HepG2 (cell line): ENCODE results near the gene CHN2. TPM values are rescaled to one million over a fixed set of nuclear protein-coding genes. Genes with fewer than 3 reads are reported as not detected.

Experiments used
- AGO2 ChIP-seq: fragments of 200-400 bp; formaldehyde crosslinking; optimal IDR thresholded peaks from 2 replicates; pipeline ENCODE3; 2017; ENCODE audit warnings: mild to moderate bottlenecking, low read depth, low read length, moderate library complexity
- ATM ChIP-seq: fragments of 450-650 bp; IDR thresholded peaks from 2 replicates; pipeline ENCODE4 v1.7.1; 2017; ENCODE audit warnings: mild to moderate bottlenecking, borderline replicate concordance
- FUBP1 ChIP-seq: sonication (generic); formaldehyde crosslinking; IDR thresholded peaks from 2 replicates; pipeline ENCODE4 v1.5.1; 2020; ENCODE audit warnings: missing genetic modification reagents, mild to moderate bottlenecking, borderline replicate concordance
- GLI4 ChIP-seq: sonication (generic); formaldehyde crosslinking; IDR thresholded peaks from 2 replicates; pipeline ENCODE4 v1.5.1; 2020; ENCODE audit warnings: missing genetic modification reagents, mild to moderate bottlenecking, moderate library complexity, borderline replicate concordance
- HCFC1 ChIP-seq: fragments of 150-350 bp; IDR thresholded peaks from 2 replicates; pipeline ENCODE4 v1.6.1; 2014; ENCODE audit warnings: low read depth, low read length
- HES4 ChIP-seq: sonication (generic); formaldehyde crosslinking; IDR thresholded peaks from 2 replicates; pipeline ENCODE4 v1.9.0; 2021; ENCODE audit warnings: mild to moderate bottlenecking, missing genetic modification reagents, borderline replicate concordance
- HNRNPUL1 ChIP-seq: fragments of 200-400 bp; formaldehyde crosslinking; IDR thresholded peaks from 2 replicates; pipeline ENCODE4 v1.6.1; 2017; ENCODE audit warnings: low read depth, mild to moderate bottlenecking, low read length, moderate library complexity
- MAF1 ChIP-seq: sonication (generic); formaldehyde crosslinking; IDR thresholded peaks from 2 replicates; pipeline ENCODE4 v1.5.0; 2020; ENCODE audit warnings: missing genetic modification reagents, borderline replicate concordance
- PHF21A ChIP-seq: sonication (generic); formaldehyde crosslinking; IDR thresholded peaks from 2 replicates; pipeline ENCODE4 v1.5.0; 2020; ENCODE audit warnings: mild to moderate bottlenecking, missing genetic modification reagents
- PHF5A ChIP-seq: IDR thresholded peaks from one replicate; pipeline ENCODE4 v1.6.1; 2018; ENCODE audit warnings: low read depth, missing genetic modification reagents; ENCODE audit not compliant: unreplicated experiment
- RCOR2 ChIP-seq: IDR thresholded peaks from 2 replicates; pipeline ENCODE4 v1.6.1; 2016; ENCODE audit warnings: missing biosample characterization, missing genetic modification reagents
- RFX1 ChIP-seq: fragments of 450-650 bp; IDR thresholded peaks from 2 replicates; pipeline ENCODE4 v1.6.1; 2017
- RFXAP ChIP-seq: sonication (generic); formaldehyde crosslinking; IDR thresholded peaks from 2 replicates; pipeline ENCODE4 v1.4.0; 2020; ENCODE audit warnings: missing genetic modification reagents, borderline replicate concordance
- SAP130 ChIP-seq: IDR thresholded peaks from 2 replicates; pipeline ENCODE4 v1.6.1; 2016; ENCODE audit warnings: low read depth
- SSRP1 ChIP-seq: IDR thresholded peaks from 2 replicates; pipeline ENCODE4 v1.6.1; 2016; ENCODE audit warnings: control low read depth
- TEF ChIP-seq: sonication (generic); formaldehyde crosslinking; IDR thresholded peaks from 2 replicates; pipeline ENCODE4 v1.5.0; 2020; ENCODE audit warnings: missing genetic modification reagents
- TOE1 ChIP-seq: sonication (generic); formaldehyde crosslinking; IDR thresholded peaks from 2 replicates; pipeline ENCODE4 v1.4.0; 2020; ENCODE audit warnings: mild to moderate bottlenecking, missing genetic modification reagents
- ZKSCAN8 ChIP-seq: IDR thresholded peaks from 2 replicates; pipeline ENCODE4 v1.6.1; 2016; ENCODE audit warnings: borderline replicate concordance, missing genetic modification reagents, missing compliant biosample characterization
- ZNF205 ChIP-seq: IDR thresholded peaks from 2 replicates; pipeline ENCODE4 v1.6.1; 2018; ENCODE audit warnings: missing biosample characterization, missing genetic modification reagents
- ZNF3 ChIP-seq: IDR thresholded peaks from 2 replicates; pipeline ENCODE4 v1.7.0; 2017; ENCODE audit warnings: inconsistent platforms
- ZNF430 ChIP-seq: sonication (generic); formaldehyde crosslinking; IDR thresholded peaks from 2 replicates; pipeline ENCODE4 v1.9.0; 2021; ENCODE audit warnings: mild to moderate bottlenecking, missing genetic modification reagents
- ZNF883 ChIP-seq: sonication (generic); formaldehyde crosslinking; IDR thresholded peaks from 2 replicates; pipeline ENCODE4 v1.5.1; 2020; ENCODE audit warnings: mild to moderate bottlenecking, missing genetic modification reagents; ENCODE audit errors: not compliant biosample characterization
- polyA plus RNA-seq, 8 experiments: library from polyadenylated mRNA; depleted of rRNA in 3 of 8; stranded (reverse) in 7 of 8; unstranded in 1 of 8; fragments of >200 nt; fragmentation: Illumina TruSeq in 4 of 8; extraction: Trizol in 4 of 8; gene quantifications; 2 replicates each; pipeline versions ENCODE4 v1.2.1 to v1.2.3, GENCODE V29; 2011 to 2016; ENCODE audit warnings: low read depth in 4 of 8, missing spikeins in 1 of 8, mixed read lengths in 1 of 8; ENCODE audit not compliant: insufficient read depth in 1 of 8
- total RNA-seq, 5 experiments: library from RNA; depleted of rRNA; stranded (reverse); fragments of >200 nt; fragmentation: Illumina TruSeq; extraction: Trizol; gene quantifications; 2 replicates each; pipeline ENCODE4 v1.2.3, GENCODE V29; 2016; ENCODE audit warnings: low read depth in 1 of 5
- TF ChIP-seq, protein P1 (sequence below): sonication (generic); formaldehyde crosslinking; IDR thresholded peaks from 2 replicates; pipeline ENCODE4 v1.5.1; 2020; ENCODE audit warnings: missing genetic modification reagents, mild to moderate bottlenecking, borderline replicate concordance
- TF ChIP-seq, protein P2 (sequence below): sonication (generic); formaldehyde crosslinking; IDR thresholded peaks from 2 replicates; pipeline ENCODE4 v1.4.0; 2020; ENCODE audit warnings: missing genetic modification reagents
- TF ChIP-seq, protein P3 (sequence below), 2 experiments: fragments of 450-650 bp in 1 of 2; sonication (generic) in 1 of 2; formaldehyde crosslinking; IDR thresholded peaks; 2 replicates each; pipeline versions ENCODE4 v1.5.0 to v1.8.0; 2020 to 2022; ENCODE audit warnings: mild to moderate bottlenecking in 1 of 2, missing genetic modification reagents in 1 of 2

Gene CHN2
- total and polyA plus RNA-seq, 2 of the 13 experiments (the other 11 are each of a cell fraction or from before 2014, with no cell fraction given) = 23.5 to 30.5 TPM

GRCh38 chr7:29230871-29231345, 36.3 kb downstream of the CHN2 start (continued):
- TF ChIP-seq, protein P1, sequence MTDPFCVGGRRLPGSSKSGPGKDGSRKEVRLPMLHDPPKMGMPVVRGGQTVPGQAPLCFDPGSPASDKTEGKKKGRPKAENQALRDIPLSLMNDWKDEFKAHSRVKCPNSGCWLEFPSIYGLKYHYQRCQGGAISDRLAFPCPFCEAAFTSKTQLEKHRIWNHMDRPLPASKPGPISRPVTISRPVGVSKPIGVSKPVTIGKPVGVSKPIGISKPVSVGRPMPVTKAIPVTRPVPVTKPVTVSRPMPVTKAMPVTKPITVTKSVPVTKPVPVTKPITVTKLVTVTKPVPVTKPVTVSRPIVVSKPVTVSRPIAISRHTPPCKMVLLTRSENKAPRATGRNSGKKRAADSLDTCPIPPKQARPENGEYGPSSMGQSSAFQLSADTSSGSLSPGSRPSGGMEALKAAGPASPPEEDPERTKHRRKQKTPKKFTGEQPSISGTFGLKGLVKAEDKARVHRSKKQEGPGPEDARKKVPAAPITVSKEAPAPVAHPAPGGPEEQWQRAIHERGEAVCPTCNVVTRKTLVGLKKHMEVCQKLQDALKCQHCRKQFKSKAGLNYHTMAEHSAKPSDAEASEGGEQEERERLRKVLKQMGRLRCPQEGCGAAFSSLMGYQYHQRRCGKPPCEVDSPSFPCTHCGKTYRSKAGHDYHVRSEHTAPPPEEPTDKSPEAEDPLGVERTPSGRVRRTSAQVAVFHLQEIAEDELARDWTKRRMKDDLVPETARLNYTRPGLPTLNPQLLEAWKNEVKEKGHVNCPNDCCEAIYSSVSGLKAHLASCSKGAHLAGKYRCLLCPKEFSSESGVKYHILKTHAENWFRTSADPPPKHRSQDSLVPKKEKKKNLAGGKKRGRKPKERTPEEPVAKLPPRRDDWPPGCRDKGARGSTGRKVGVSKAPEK (CRISPR knock-in tag) = 0 out of 2 replicates have a peak, but pooled peaks have one; percentile 20
- TF ChIP-seq ATM (no peak), GLI4 (no peak), HES4 (no peak), PHF21A (CRISPR knock-in tag) (peak; percentile 83), ZNF430 (CRISPR knock-in tag) (peak; percentile 72; the same call in 1 of the 2 replicates), RFXAP (CRISPR knock-in tag) (peak; percentile 49; the same call in 1 of the 2 replicates), TOE1 (no peak), FUBP1 (CRISPR knock-in tag) (no peak), ZKSCAN8 (peak; percentile 86; the same call in 1 of the 2 replicates), HCFC1 (no peak), MAF1 (CRISPR knock-in tag) (no peak), HNRNPUL1 (no peak), ZNF3 (CRISPR knock-in tag) (peak; percentile 88), SSRP1 (CRISPR knock-in tag) (0 out of 2 replicates have a peak, but pooled peaks have one; percentile 79), TEF (no peak), RCOR2 (CRISPR knock-in tag) (peak; percentile 98), ZNF205 (CRISPR knock-in tag) (peak; percentile 73; the same call in 1 of the 2 replicates), PHF5A (CRISPR knock-in tag) (no peak), ZNF883 (CRISPR knock-in tag) (no peak), RFX1 (no peak), SAP130 (CRISPR knock-in tag) (peak; percentile 86), AGO2 (no peak)
- TF ChIP-seq, protein P2, sequence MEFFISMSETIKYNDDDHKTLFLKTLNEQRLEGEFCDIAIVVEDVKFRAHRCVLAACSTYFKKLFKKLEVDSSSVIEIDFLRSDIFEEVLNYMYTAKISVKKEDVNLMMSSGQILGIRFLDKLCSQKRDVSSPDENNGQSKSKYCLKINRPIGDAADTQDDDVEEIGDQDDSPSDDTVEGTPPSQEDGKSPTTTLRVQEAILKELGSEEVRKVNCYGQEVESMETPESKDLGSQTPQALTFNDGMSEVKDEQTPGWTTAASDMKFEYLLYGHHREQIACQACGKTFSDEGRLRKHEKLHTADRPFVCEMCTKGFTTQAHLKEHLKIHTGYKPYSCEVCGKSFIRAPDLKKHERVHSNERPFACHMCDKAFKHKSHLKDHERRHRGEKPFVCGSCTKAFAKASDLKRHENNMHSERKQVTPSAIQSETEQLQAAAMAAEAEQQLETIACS (CRISPR knock-in tag) = no peak
- TF ChIP-seq, protein P3, sequence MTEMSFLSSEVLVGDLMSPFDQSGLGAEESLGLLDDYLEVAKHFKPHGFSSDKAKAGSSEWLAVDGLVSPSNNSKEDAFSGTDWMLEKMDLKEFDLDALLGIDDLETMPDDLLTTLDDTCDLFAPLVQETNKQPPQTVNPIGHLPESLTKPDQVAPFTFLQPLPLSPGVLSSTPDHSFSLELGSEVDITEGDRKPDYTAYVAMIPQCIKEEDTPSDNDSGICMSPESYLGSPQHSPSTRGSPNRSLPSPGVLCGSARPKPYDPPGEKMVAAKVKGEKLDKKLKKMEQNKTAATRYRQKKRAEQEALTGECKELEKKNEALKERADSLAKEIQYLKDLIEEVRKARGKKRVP (CRISPR knock-in tag; IDR thresholded peaks at IDR 0.05) = peak in 1 of 2 experiments; percentile 83; a peak in 2 of 4 replicates
